RWPE2 (cell line): ENCODE data around the gene PTPRN2.

Source experiments
- ATAC-seq: fragments of 200-7000 bp; cut with Tn5 transposase; 3 replicates; pipeline ENCODE4 v1.9.1; 2021; ENCODE audit warnings: low read depth
- DNase-seq: peaks from one replicate; pipeline ENCODE4 v3.0.0-alpha.2; 2020; ENCODE audit warnings: low spot score
- H3K27ac ChIP-seq: fragments of 450-650 bp; 2 replicates; pipeline ENCODE4 v1.5.1; 2017; ENCODE audit warnings: mild to moderate bottlenecking; ENCODE audit not compliant: poor library complexity, severe bottlenecking
- H3K27me3 ChIP-seq: fragments of 250-450 bp; sonication (Bioruptor Pico); 2 replicates; pipeline ENCODE4 v1.5.1; 2021; ENCODE audit warnings: mild to moderate bottlenecking, moderate library complexity; ENCODE audit not compliant: insufficient read depth, poor library complexity, severe bottlenecking
- H3K36me3 ChIP-seq: fragments of 250-450 bp; sonication (Bioruptor Pico); 2 replicates; pipeline ENCODE4 v1.5.1; 2020; ENCODE audit warnings: low read depth, mild to moderate bottlenecking, moderate library complexity
- H3K4me1 ChIP-seq: fragments of 250-450 bp; sonication (Bioruptor Pico); 2 replicates; pipeline ENCODE4 v1.5.1; 2021; ENCODE audit warnings: mild to moderate bottlenecking, moderate library complexity; ENCODE audit not compliant: insufficient read depth, poor library complexity, severe bottlenecking
- H3K4me3 ChIP-seq: fragments of 250-450 bp; sonication (Bioruptor Pico); 2 replicates; pipeline ENCODE4 v1.5.1; 2021; ENCODE audit warnings: mild to moderate bottlenecking, moderate library complexity; ENCODE audit not compliant: severe bottlenecking
- H3K9me3 ChIP-seq: fragments of 250-450 bp; sonication (Bioruptor Pico); 2 replicates; pipeline ENCODE4 v1.5.1; 2021; ENCODE audit warnings: mild to moderate bottlenecking, moderate library complexity; ENCODE audit not compliant: severe bottlenecking
- CTCF ChIP-seq: fragments of 450-650 bp; IDR thresholded peaks from one replicate; pipeline ENCODE4 v1.5.1; 2017; ENCODE audit warnings: mild to moderate bottlenecking, moderate library complexity; ENCODE audit not compliant: poor library complexity, severe bottlenecking

PTPRN2 gene

GRCh38 chr7:158134824-158135223 is 452.8 kb downstream of the PTPRN2 start:
- DNase-seq (no peak), ATAC-seq (no peak)
- Histone ChIP-seq H3K4me3 (no peak overlapping the region), H3K36me3 (no peaks in the 10 kb centered on the region), H3K27me3 (no peaks in the 10 kb centered on the region), H3K4me1 (no peaks in the 10 kb centered on the region), H3K9me3 (peaks cover 5% of the 10 kb centered on the region), H3K27ac (no peak overlapping the region)
- TF ChIP-seq CTCF = no peak

- ATAC-seq (no peak), DNase-seq (no peak)
- H3K4me3 ChIP-seq = no peak overlapping the region
- no peak overlapping the region for H3K27ac ChIP-seq
- no peaks in the 10 kb centered on the region for H3K4me1 ChIP-seq
- TF ChIP-seq CTCF = no peak
- H3K9me3 ChIP-seq = peaks cover 8% of the 10 kb centered on the region
- no peaks in the 10 kb centered on the region for H3K27me3 ChIP-seq
- no peaks in the 10 kb centered on the region for H3K36me3 ChIP-seq
These were observed 453.9 kb downstream of the PTPRN2 start for GRCh38 chr7:158133515-158134271.

GRCh38 chr7:158133057-158133456 is 454.6 kb downstream of the PTPRN2 start:
- ATAC-seq = no peak
- Histone ChIP-seq H3K4me1 (no peaks in the 10 kb centered on the region), H3K27ac (no peak overlapping the region), H3K27me3 (no peaks in the 10 kb centered on the region), H3K9me3 (peaks cover 7% of the 10 kb centered on the region), H3K36me3 (no peaks in the 10 kb centered on the region), H3K4me3 (no peak overlapping the region)
- DNase-seq = no peak
- TF ChIP-seq CTCF = no peak

- no peaks in the 10 kb centered on the region for H3K27me3 ChIP-seq
- H3K4me3 ChIP-seq = no peak overlapping the region
- no peak for TF ChIP-seq CTCF
- H3K36me3 ChIP-seq = no peaks in the 10 kb centered on the region
- DNase-seq (peak; percentile 12), ATAC-seq (no peak)
- no peaks in the 10 kb centered on the region for H3K4me1 ChIP-seq
- H3K9me3 ChIP-seq = peaks cover 10% of the 10 kb centered on the region
- H3K27ac ChIP-seq = no peak overlapping the region
These were observed 457.6 kb downstream of the PTPRN2 start for GRCh38 chr7:158130023-158130409.
